ENCODE data around the gene SARDH. TPM values are rescaled to one million over a fixed set of nuclear protein-coding genes. Genes with fewer than 3 reads are reported as not detected.

SARDH gene
- total and polyA plus RNA-seq, 8 donors: 8.9 to 43.3 (median 20.5) TPM

DNA sequence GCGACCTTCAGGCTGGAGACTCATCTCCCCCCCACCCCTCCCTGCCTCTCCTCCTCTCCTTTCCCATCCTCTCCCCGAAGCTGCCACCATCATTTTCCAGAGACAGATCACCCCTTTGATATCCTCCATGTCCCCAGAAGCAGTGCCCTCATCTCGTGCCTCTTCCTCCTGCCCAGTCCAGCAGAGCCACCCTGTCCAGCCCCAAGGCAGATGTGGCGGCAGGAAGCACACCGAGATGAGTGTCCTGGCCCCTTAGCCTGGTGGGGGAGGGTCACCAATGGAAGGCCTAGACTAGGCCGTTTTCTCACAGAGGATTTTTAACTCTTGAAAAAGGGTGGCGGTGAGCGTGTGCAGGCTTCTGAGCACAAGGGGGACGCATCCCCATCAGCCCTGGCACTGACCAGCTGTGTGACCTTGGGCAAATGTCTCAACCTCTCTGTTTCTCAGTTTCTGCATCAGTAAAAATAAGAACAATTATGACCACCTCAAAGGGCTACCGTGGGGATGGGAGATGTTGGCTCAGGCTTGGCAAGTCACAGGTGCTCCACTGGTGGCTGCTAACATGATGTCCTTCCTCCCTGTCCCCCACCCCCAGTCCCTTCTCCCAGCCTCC lies 48.9 kb downstream of the SARDH start:
- Histone ChIP-seq H3K4me1 (no peaks in the 10 kb centered on the region), H3K36me3 (peaks cover 0 to 11% (median 3%) of the 10 kb centered on the region in 3 donors), H3K4me3 (no peak overlapping the region), H3K9me3 (no peaks in the 10 kb centered on the region), H3K27ac (no peak overlapping the region), H3K27me3 (no peaks in the 10 kb centered on the region)
- DNase-seq: peak in 1 of 6 donors; percentile 16
- intact Hi-C loops (cut with DNase I): no loop called here
- FAIRE-seq: no peak
- TF ChIP-seq, protein P1, sequence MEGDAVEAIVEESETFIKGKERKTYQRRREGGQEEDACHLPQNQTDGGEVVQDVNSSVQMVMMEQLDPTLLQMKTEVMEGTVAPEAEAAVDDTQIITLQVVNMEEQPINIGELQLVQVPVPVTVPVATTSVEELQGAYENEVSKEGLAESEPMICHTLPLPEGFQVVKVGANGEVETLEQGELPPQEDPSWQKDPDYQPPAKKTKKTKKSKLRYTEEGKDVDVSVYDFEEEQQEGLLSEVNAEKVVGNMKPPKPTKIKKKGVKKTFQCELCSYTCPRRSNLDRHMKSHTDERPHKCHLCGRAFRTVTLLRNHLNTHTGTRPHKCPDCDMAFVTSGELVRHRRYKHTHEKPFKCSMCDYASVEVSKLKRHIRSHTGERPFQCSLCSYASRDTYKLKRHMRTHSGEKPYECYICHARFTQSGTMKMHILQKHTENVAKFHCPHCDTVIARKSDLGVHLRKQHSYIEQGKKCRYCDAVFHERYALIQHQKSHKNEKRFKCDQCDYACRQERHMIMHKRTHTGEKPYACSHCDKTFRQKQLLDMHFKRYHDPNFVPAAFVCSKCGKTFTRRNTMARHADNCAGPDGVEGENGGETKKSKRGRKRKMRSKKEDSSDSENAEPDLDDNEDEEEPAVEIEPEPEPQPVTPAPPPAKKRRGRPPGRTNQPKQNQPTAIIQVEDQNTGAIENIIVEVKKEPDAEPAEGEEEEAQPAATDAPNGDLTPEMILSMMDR (IDR thresholded peaks at IDR 0.05): no peak
- 85 to 88% methylated on average over 10 of the region's 10 CpGs for WGBS, 2 donors
- no peak for ATAC-seq

DNA sequence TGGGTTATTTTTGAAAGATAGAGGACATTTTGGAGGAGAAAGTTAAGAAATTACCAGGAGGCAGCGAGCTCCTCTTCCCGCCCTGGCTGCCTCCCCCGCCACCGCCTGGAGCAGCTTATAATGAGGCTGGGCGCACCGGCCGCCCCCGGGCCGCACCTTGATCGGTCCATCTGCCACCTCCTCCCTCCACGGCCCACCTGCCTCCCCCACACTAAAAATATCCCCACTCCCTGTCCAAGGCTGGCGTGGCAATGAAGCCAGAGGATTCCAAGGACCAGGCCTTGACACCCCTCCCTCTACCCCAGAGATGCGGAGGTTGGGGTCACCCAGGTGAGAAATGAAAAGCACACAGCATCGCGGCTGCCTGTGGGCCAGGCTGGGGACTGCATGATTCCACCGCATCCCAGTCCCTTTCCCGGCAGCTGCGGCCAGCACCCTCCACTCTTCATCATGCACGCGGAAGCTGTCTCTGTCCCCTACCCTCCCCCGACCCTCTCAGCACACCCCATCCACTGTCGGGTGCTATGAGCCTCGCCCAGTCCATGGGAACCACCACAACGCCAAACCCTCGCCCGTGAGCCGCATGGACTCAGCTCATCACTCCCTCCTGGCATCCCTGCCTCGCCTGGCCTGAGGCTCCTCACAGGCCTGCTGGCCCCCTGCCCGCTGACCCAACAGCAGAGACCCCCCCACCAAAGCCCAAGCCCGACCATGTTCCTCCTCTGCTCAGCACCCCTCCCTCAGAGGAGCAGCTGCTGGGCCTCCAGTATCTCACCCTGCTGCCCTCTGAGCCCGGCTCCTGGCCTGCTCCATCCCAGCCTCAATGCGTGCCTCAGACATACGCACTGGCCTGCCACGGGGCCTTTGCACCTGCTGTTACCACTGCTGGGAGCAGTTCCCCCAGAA lies 50.0 kb downstream of the SARDH start:
- peaks cover 0 to under 1% (median 0%) of the 10 kb centered on the region in 3 donors for H3K36me3 ChIP-seq
- TF ChIP-seq, protein P1 (IDR thresholded peaks at IDR 0.05): no peak
- FAIRE-seq: no peak
- no peak overlapping the region for H3K27ac ChIP-seq
- H3K27me3 ChIP-seq: no peaks in the 10 kb centered on the region
- intact Hi-C loops (cut with DNase I): no loop called here
- no peaks in the 10 kb centered on the region for H3K4me1 ChIP-seq
- no peaks in the 10 kb centered on the region for H3K9me3 ChIP-seq
- peak in 2 of 6 donors; percentile 16 to 65 for DNase-seq
- ATAC-seq: no peak
- WGBS, 2 donors: 89 to 93% methylated on average over 34 of the region's 34 CpGs
- no peak overlapping the region for H3K4me3 ChIP-seq

DNA sequence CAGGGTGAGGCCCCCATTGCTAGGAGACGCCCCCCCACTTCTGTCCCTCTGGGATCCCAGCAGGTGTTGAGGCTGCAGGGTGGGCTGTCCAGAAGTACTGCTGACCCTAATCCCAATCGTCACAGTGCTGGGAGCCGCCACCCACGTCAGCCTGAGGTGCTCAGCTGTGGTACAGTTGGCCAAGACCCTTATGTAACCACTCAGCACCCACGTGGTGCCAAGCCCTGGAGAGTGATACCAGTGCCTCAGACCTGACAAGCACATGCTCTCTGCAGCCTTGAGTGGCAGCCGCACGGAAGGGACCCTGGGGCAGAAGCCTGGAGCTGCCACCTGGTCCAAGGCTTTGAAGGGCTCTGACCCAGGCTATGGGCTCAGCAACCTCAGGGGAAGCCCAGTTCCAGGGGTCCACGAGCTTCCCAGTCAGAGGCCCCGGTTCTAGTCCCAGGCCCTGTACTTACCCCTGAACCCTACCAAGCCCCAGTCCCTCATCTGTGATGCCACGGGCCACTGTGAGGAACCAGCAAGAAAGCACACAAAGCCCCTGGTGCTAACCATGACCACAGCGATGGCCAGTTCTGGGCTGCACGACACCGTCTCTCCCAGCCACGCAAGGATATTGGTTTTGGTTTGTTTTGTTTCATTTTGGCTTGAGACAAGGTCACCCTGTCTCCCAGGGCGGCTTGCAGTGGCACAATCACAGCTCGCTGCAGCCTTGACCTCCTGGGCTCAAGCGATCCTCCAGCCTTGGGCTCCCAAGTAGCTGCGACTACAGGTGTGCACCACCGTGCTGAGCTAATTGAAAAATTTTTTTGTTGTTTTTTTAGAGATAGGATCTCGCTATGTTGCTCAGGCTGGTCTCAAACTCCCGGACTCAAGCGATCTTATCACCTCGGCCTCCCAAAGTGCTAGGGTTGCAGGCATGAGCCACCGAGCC lies 51.2 kb downstream of the SARDH start:
- ATAC-seq (no peak), FAIRE-seq (no peak), DNase-seq (peak in 2 of 6 donors; percentile 11 to 46)
- Histone ChIP-seq H3K9me3 (no peaks in the 10 kb centered on the region), H3K4me3 (no peak overlapping the region), H3K4me1 (no peaks in the 10 kb centered on the region), H3K36me3 (no peaks in the 10 kb centered on the region), H3K27ac (no peak overlapping the region), H3K27me3 (no peaks in the 10 kb centered on the region)
- intact Hi-C loops (cut with DNase I): no loop called here
- WGBS, 2 donors: 81 to 86% methylated on average over 24 of the region's 24 CpGs
- TF ChIP-seq, protein P1 (IDR thresholded peaks at IDR 0.05): no peak

DNA sequence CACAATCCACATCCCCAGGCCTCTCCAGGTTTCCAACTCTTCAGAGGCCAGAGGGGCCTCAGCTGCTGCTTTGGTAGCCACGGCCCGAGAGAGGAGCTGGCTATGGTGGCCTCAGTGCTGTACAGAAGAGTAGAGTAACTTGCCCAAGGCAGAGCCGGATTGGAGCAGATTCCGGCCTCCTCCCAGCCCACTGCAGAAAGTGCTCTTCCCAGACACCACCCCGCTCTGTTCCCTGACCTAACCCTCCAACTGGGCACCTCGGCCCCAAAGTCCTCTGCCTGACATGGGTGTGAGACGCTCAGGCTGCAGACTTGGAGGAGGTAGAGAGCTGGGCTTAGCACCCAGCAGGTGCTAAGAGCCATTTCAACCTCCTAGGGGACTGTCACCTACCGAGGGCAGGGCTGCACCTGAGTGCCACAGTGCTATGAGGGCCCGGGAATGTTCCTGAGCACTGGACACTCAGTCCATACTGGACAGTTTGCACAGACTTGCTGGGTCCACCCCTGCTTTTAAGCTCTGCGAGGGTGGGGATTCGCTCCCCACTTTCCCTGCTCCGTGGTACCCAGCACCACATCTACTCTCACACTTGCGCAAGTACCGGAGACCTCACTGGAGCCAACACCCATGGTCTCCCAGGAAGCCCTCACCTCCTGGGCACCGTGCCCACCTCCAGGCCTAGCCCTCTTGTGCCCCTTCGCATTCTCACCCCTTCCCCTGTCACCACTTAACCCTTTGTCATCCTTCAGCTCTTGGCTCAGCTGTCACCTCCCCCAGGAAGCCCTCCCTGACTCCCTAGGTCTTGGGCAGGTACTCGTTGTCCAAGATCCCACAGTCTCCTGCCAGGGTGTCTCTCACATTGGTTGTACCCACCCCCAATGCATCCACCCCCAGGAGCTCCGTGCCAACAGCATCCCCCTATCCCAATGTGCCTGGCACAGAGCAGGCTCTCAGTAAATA lies 52.2 kb downstream of the SARDH start:
- no peaks in the 10 kb centered on the region for H3K4me1 ChIP-seq
- no peaks in the 10 kb centered on the region for H3K36me3 ChIP-seq
- TF ChIP-seq, protein P1 (IDR thresholded peaks at IDR 0.05): no peak
- no peaks in the 10 kb centered on the region for H3K9me3 ChIP-seq
- no peak overlapping the region for H3K27ac ChIP-seq
- H3K4me3 ChIP-seq: no peak overlapping the region
- FAIRE-seq (no peak), DNase-seq (peak in 1 of 6 donors; percentile 39), ATAC-seq (no peak)
- intact Hi-C loops (cut with DNase I): no loop called here
- H3K27me3 ChIP-seq: no peaks in the 10 kb centered on the region
- 82 to 90% methylated on average over 18 of the region's 18 CpGs for WGBS, 2 donors

Measured in pancreas (tissue), 10 donors.